Kidney (tissue), 14 donors: ENCODE data around the gene OR8H3. TPM values are rescaled to one million over a fixed set of nuclear protein-coding genes. Genes with fewer than 3 reads are reported as not detected.
"Not testable (repeated sequence)": the region's sequence is repeated elsewhere in the genome, so short reads cannot be mapped to it uniquely, and the experiment has no call there.

Experiments
- DNase-seq, 5 donors: peaks; one replicate each; pipeline ENCODE4 v3.0.0-alpha.2; 2013 to 2020
- FAIRE-seq: peaks from 2 replicates; lab custom pipeline; 2012; peaks lifted over from hg19 to GRCh38; lab: Jason Lieb, UNC
- H3K27ac ChIP-seq, 2 donors: one replicate each; pipeline ENCODE4 v1.7.0; 2013; ENCODE audit warnings: low read depth in 2 of 2, low read length in 2 of 2, inconsistent platforms in 1 of 2
- H3K27me3 ChIP-seq: one replicate; pipeline ENCODE4 v1.7.1; 2013; ENCODE audit warnings: low read length, inconsistent platforms; ENCODE audit not compliant: control insufficient read depth, insufficient read depth
- H3K36me3 ChIP-seq, 3 donors: one replicate each; pipeline versions ENCODE4 v1.7.0 to v1.7.1; 2013; ENCODE audit warnings: low read length in 3 of 3, control low read depth in 1 of 3, inconsistent platforms in 1 of 3; ENCODE audit not compliant: insufficient read depth in 3 of 3, control insufficient read depth in 2 of 3
- H3K4me1 ChIP-seq, 3 donors: one replicate each; pipeline versions ENCODE4 v1.7.0 to v1.7.1; 2013; ENCODE audit warnings: low read length in 3 of 3, inconsistent platforms in 1 of 3, low read depth in 1 of 3; ENCODE audit not compliant: control insufficient read depth in 2 of 3, insufficient read depth in 2 of 3
- H3K4me3 ChIP-seq, 3 donors: one replicate each; pipeline versions ENCODE4 v1.7.0 to v1.8.1; 2013; ENCODE audit warnings: low read length in 3 of 3, control low read depth in 1 of 3, inconsistent platforms in 1 of 3
- H3K9ac ChIP-seq, 3 donors: one replicate each; pipeline versions ENCODE4 v1.7.0 to v1.7.1; 2013; ENCODE audit warnings: low read length in 3 of 3, control low read depth in 1 of 3, inconsistent platforms in 1 of 3
- H3K9me3 ChIP-seq, 3 donors: one replicate each; pipeline versions ENCODE4 v1.7.0 to v1.7.1; 2013; ENCODE audit warnings: low read length in 3 of 3, control low read depth in 1 of 3, inconsistent platforms in 1 of 3; ENCODE audit not compliant: control insufficient read depth in 2 of 3, insufficient read depth in 1 of 3
- CTCF ChIP-seq: IDR thresholded peaks from 3 replicates; pipeline ENCODE4 v1.5.1; 2012; ENCODE audit warnings: mild to moderate bottlenecking, moderate library complexity, borderline replicate concordance; ENCODE audit not compliant: insufficient read depth; ENCODE audit errors: extremely low read depth
- intact Hi-C: fragments of 100-400 bp; cut with DNase I; formaldehyde crosslinking; loops from one replicate; pipeline ENCODE4 v1.11.1; 2022
- polyA plus RNA-seq: library from polyadenylated mRNA; stranded (reverse); fragments of 350-450 nt; fragmentation: Illumina TruSeq; extraction: RNeasy Lipid Tissue Mini Kit (QIAGEN cat#74804); gene quantifications from one replicate; pipeline ENCODE4 v1.2.3, GENCODE V29; 2014; ENCODE audit warnings: low read depth, low replicate concordance; ENCODE audit not compliant: insufficient read depth
- total RNA-seq: library from RNA; stranded (reverse); fragmentation: NEBNext Ultra II Directional; extraction: Animal tissue kit (Norgen Biotek cat#: 25700); gene quantifications from one replicate; pipeline ENCODE4 v1.2.1, GENCODE V29; 2021
- donor health status: control.
- donor health status: control.
- donor health status: control.
- donor health status: control.
- donor health status: control.
- donor health status: DM: yes; HTN: yes; CAD: no.
- donor health status: Normal renal cell carcinoma (clear cell type).

The OR8H3 gene
- total and polyA plus RNA-seq, 2 donors from 2014 or later, result not detected

- no peak for TF ChIP-seq CTCF
- H3K27me3 ChIP-seq, result no peaks in the 10 kb centered on the region
- no peaks in the 10 kb centered on the region for H3K4me1 ChIP-seq
- H3K9me3 ChIP-seq, result peaks cover 0 to 2% (median 0%) of the 10 kb centered on the region in 3 donors
- H3K9ac ChIP-seq, result no peak within 1 kb of the TSS
- DNase-seq, result no peak
- H3K27ac ChIP-seq, result no peak within 1 kb of the TSS
- no peak within 1 kb of the TSS for H3K4me3 ChIP-seq
- H3K36me3 ChIP-seq, result no peaks in the 10 kb centered on the region
- peak; percentile 97 for FAIRE-seq
- intact Hi-C loops, result no loop called here
These were observed 18.9 kb upstream of the OR8H3 start, which contains the start of gene OR8H2 for GRCh38 chr11:56103210-56103737. Gene OR8H2, plus strand, starts transcription at chr11:56103687. Its CDS starts 1,356 bp downstream, at chr11:56105043.

DNA sequence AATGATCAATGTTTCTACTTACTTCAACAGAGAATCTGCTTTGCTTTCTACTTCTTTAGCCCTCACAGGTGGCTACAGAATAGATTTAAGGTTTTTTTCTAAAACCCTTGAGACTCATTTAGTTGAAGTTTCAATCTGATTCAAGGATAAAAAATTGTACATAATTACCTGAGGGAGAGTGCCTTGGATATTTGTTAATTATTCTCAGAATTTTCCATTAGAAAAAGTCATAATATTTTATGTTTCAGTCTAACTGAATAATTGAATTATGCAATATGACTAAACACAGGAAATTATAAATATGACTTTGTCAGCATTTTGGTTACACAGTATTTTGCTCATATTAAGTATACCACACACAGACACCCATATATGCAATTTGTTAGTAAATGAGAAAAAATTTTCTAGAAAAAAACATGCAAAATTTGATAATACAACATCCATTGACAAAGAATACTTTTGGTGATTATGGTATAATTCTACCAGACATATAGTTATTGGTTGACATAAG lies 18.0 kb downstream of the OR8H3 start, which contains the start of gene OR8J3:
OR8J3 (minus strand) TSS at position 51 of the 511 bp plus-strand sequence. CDS start 2,483 bp downstream, outside the sequence.
- Histone ChIP-seq H3K27me3 (no peaks in the 10 kb centered on the region), H3K9me3 (peaks cover 0 to 9% (median 0%) of the 10 kb centered on the region in 3 donors), H3K36me3 (no peaks in the 10 kb centered on the region), H3K4me1 (no peaks in the 10 kb centered on the region), H3K27ac (no peak within 1 kb of the TSS), H3K9ac (no peak within 1 kb of the TSS), H3K4me3 (no peak within 1 kb of the TSS)
- no peak for FAIRE-seq
- intact Hi-C loops, result no loop called here
- no peak for DNase-seq
- TF ChIP-seq CTCF, result no peak

DNA sequence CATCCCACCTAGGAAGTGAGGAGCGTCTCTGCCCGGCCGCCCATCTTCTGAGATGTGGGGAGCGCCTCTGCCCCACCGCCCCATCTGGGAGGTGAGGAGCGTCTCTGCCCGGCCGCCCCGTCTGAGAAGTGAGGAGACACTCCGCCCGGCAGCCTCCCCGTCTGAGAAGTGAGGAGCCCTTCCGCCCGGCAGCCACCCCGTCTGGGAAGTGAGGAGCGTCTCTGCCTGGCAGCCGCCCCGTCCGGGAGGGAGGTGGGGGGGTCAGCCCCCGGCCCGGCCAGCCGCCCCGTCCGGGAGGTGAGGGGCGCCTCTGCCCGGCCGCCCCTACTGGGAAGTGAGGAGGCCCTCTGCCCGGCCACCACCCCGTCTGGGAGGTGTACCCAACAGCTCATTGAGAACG lies 21.5 kb downstream of the OR8H3 start:
- DNase-seq, FAIRE-seq: not testable (repeated sequence)

GRCh38 chr11:56151376-56151775 lies 29.2 kb downstream of the OR8H3 start:
- no peak overlapping the region for H3K4me3 ChIP-seq
- no peak for DNase-seq
- no peaks in the 10 kb centered on the region for H3K27me3 ChIP-seq
- H3K4me1 ChIP-seq, result no peaks in the 10 kb centered on the region
- no peak for TF ChIP-seq CTCF
- intact Hi-C loops, result no loop called here
- no peak overlapping the region for H3K9ac ChIP-seq
- no peaks in the 10 kb centered on the region for H3K9me3 ChIP-seq
- H3K27ac ChIP-seq, result no peak overlapping the region
- no peak for FAIRE-seq
- no peaks in the 10 kb centered on the region for H3K36me3 ChIP-seq

More for the DNA sequence above, 21.5 kb downstream of the OR8H3 start:
- H3K9me3 ChIP-seq, H3K4me1 ChIP-seq, intact Hi-C loops, H3K9ac ChIP-seq, H3K27ac ChIP-seq, H3K4me3 ChIP-seq, H3K27me3 ChIP-seq, H3K36me3 ChIP-seq: not testable (repeated sequence)
